GM21447 (cell line): ENCODE data around the gene HSD17B12.
"Not testable (repeated sequence)": the region's sequence is repeated elsewhere in the genome, so short reads cannot be mapped to it uniquely, and the experiment has no call there.

Source experiments
- ATAC-seq: cut with Tn5 transposase; IDR thresholded peaks from one replicate; pipeline ENCODE4 v1.9.1; 2021; ENCODE audit not compliant: unreplicated experiment

Gene HSD17B12

GRCh38 chr11:43738600-43739409 is 58.3 kb downstream of the HSD17B12 start:
- no peak for ATAC-seq

GRCh38 chr11:43746670-43747069 is 66.1 kb downstream of the HSD17B12 start:
- no peak for ATAC-seq

GRCh38 chr11:43747130-43747802 is 66.7 kb downstream of the HSD17B12 start:
- ATAC-seq: no peak

DNA sequence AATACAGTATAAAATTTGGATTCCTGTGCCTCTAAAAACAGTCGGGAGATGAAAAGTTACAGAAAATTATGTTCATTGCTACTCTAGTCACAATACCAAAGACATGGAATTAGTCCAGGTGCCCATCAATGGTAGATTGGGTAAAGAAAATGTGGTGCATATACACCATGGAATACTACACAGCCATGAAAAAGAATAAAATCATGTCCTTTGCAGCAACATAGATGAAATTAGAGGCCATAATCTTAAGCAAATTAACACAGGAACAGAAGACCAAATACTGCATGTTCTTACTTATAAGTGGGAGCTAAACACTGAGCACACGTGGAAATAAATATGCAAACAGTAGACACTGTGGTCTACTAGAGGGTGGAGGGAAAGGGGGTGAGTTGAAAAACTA is 67.6 kb downstream of the HSD17B12 start:
- no peak for ATAC-seq

DNA sequence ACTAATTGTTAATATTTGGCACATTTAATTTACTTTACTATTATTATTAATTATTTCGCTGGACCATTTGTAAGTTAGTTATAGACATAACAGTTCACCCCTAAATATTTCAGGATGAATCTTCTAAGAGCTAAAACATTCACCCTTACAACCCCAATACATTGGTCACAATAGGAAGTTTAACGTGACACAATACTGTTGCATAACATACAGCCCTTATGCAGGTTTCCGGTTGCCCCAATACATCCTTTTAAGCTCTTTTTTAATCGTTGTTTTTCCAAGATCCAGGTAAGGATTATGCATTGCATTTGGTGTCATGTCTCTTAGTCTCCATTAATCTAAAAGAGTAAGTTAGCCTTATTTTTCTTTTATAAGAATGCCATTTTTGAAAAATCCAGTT is 71.2 kb downstream of the HSD17B12 start:
- no peak for ATAC-seq

GRCh38 chr11:43756575-43756974 is 76.0 kb downstream of the HSD17B12 start:
- no peak for ATAC-seq

- ATAC-seq: no peak
These were observed 78.4 kb downstream of the HSD17B12 start for GRCh38 chr11:43758927-43759326.

GRCh38 chr11:43760902-43761301 is 80.4 kb downstream of the HSD17B12 start:
- ATAC-seq: no peak

- no peak for ATAC-seq
These were observed 84.7 kb downstream of the HSD17B12 start for GRCh38 chr11:43765194-43765593.

- not testable (repeated sequence) for ATAC-seq
These were observed 88.1 kb downstream of the HSD17B12 start for GRCh38 chr11:43768654-43769053.

- ATAC-seq: no peak
These were observed 89.6 kb downstream of the HSD17B12 start for GRCh38 chr11:43770173-43770572.

DNA sequence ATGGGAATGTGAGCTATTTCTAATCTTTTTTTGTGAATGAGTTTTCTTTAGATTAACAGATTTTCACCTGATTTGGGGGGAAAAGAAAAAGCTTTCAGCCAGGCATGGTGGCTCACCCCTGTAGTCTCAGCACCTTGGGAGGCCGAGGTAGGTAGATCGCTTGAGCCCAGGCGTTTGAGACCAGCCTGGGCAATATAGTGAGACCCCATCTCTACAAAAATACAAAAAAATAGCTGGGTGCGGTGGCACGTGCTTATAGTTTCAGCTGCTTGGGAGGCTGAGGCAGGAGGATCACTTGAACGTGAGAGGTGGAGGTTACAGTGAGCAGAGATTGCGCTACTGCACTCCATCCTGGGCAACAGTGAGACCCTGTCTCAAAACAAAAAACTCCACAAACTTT is 92.2 kb downstream of the HSD17B12 start:
- no peak for ATAC-seq

DNA sequence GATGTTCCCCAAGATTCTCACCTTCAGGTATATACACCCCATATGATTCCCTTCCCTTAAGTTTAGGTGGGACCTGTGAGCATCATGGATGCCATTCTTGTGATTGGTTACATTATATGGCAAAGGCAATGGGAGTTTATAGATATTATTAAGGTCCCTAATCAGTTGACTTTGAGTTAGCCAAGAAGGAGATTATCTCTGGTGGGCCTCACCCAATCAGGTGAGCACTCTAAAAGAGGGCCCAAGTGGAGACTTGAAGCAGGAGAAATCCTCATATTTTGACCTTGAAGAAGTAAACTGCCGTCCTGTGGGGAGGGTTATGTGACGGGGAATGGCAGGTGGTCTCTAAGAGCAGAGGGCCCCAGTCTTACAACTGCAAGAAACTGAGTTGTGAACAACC is 94.2 kb downstream of the HSD17B12 start:
- no peak for ATAC-seq

GRCh38 chr11:43779306-43779705 is 98.8 kb downstream of the HSD17B12 start:
- no peak for ATAC-seq

- no peak for ATAC-seq
These were observed 103.8 kb downstream of the HSD17B12 start for GRCh38 chr11:43784301-43784700.

- ATAC-seq: no peak
These were observed 104.3 kb downstream of the HSD17B12 start for GRCh38 chr11:43784866-43785265.

- ATAC-seq: no peak
These were observed 104.8 kb downstream of the HSD17B12 start for GRCh38 chr11:43785318-43785717.

- no peak for ATAC-seq
These were observed 105.5 kb downstream of the HSD17B12 start for GRCh38 chr11:43786016-43786415.

- ATAC-seq: no peak
These were observed 107.3 kb downstream of the HSD17B12 start for GRCh38 chr11:43787824-43788223.

DNA sequence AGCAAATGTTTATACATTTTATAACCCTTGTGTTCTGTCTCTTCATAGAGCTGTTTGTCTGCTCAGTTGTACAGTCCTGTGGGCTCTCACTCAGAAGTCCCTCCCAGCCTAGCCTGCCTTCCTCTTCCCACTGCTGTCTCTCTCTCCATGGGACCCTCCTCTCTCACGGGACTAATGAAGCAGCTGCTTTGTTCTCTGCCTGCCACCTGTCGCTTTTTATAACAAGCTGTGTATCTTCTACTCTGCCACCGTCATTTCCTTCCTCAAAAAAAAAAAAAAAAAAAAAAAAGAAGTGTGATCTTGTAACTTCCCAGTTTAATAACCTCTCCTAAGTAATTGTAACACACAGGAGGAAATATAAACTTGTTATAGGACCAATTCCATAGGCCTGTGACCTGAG is 107.9 kb downstream of the HSD17B12 start:
- ATAC-seq: no peak

DNA sequence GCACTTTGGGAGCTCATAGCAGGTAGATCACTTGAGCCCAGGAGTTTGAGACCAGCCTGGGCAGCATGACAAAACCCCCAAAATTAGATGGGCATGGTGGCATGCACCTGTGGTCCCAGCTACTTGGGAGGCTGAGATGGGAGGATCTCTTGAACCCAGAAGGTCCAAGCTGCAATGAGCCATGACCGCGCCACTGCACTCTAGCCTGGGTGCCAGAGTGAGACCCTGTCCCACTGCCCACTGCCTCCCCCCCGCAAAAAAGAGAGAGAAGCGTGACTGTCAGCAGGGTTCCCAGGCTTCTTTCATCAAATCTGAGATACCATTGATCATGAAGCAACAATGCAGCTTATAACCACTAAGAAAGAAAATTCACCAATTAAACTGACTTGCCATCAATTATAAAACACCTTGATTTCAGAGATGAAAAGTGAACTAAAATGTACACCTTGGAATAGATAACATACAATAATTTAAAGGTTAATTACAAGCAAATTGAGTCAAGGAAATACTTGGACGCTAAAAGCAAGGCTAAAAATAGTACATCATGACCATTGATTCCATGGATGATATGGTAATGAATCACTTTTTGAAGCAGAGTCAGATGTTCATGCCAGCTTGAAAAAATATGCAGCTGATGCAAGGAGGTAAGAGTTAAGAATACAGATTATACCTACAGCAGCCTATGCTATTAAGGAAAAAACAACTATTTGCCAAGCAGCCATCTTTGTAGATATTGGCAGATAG is 109.3 kb downstream of the HSD17B12 start:
- no peak for ATAC-seq

DNA sequence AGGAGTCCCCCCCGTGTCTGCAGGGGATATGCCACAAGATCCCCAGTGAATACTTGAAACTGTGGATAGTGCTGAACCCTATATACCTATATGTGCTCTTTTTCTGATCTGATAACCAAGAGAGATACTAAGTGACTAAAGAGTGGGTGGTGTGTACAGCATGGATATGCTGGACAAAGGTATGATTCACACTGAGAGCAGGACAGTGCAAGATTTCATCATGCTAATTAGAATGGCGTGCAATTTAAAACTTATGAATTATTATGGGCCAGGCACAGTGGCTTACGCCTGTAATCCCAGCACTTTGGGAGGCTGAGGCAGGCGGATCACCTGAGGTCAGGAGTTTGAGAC is 109.9 kb downstream of the HSD17B12 start:
- ATAC-seq: no peak
